WTC11 (cell line): ENCODE results near the gene PRR12. TPM values are rescaled to one million over a fixed set of nuclear protein-coding genes. Genes with fewer than 3 reads are reported as not detected.
A peak's percentile ranks its signal among the peaks of the same experiment; 100 is the strongest.

Experiments
- ATAC-seq: fragments of 200-7000 bp; cut with Tn5 transposase; 2 replicates; pipeline ENCODE4 v1.10.0; 2021; ENCODE audit warnings: mild to moderate bottlenecking, moderate library complexity
- CTCF ChIA-PET: fragments of 300-600 bp; sonication (Branson Sonifier 250); formaldehyde crosslinking; loops from one replicate; lab custom pipeline; 2021; ENCODE audit warnings: antibody characterized with exemption; lab: Charles Lee
- POLR2A ChIA-PET: fragments of 350-600 bp; sonication (Branson Sonifier 250); formaldehyde crosslinking; loops from one replicate; lab custom pipeline; 2021; ENCODE audit warnings: antibody characterized with exemption; lab: Charles Lee
- DNase-seq: peaks from one replicate; pipeline ENCODE4 v3.0.0; 2021; ENCODE audit warnings: low spot score
- H3K27ac Mint-ChIP-seq: 2 replicates; pipeline ENCODE4 v1.8.0; 2021; ENCODE audit warnings: mixed read lengths
- H3K27me3 Mint-ChIP-seq: 2 replicates; pipeline ENCODE4 v1.8.0; 2021; ENCODE audit warnings: low read depth, mild to moderate bottlenecking, moderate library complexity, mixed read lengths
- H3K36me3 Mint-ChIP-seq: 2 replicates; pipeline ENCODE4 v1.8.0; 2021; ENCODE audit warnings: mixed read lengths
- H3K4me1 Mint-ChIP-seq: 2 replicates; pipeline ENCODE4 v1.8.0; 2022; ENCODE audit warnings: mixed read lengths
- H3K4me3 Mint-ChIP-seq: 2 replicates; pipeline ENCODE4 v1.8.0; 2021; ENCODE audit warnings: mild to moderate bottlenecking, moderate library complexity, mixed read lengths
- H3K9me3 Mint-ChIP-seq: 2 replicates; pipeline ENCODE4 v1.8.0; 2021; ENCODE audit warnings: mixed read lengths
- FOXJ3 ChIP-seq: sonication (generic); formaldehyde crosslinking; IDR thresholded peaks from 2 replicates; pipeline ENCODE4 v1.9.0; 2021; ENCODE audit warnings: missing genetic modification reagents, mild to moderate bottlenecking, borderline replicate concordance
- FOXK1 ChIP-seq: sonication (generic); formaldehyde crosslinking; IDR thresholded peaks from 2 replicates; pipeline ENCODE4 v1.8.0; 2022; ENCODE audit warnings: mild to moderate bottlenecking, moderate library complexity, missing genetic modification reagents
- GABPB1 ChIP-seq: sonication (generic); formaldehyde crosslinking; IDR thresholded peaks from 2 replicates; pipeline ENCODE4 v1.8.1; 2023; ENCODE audit warnings: mild to moderate bottlenecking, missing genetic modification reagents
- GTF2I ChIP-seq: fragments of 250-450 bp; sonication (Bioruptor Pico); conservative IDR thresholded peaks from 2 replicates; pipeline ENCODE4 v1.4.0; 2021; ENCODE audit warnings: mild to moderate bottlenecking
- HMGA2 ChIP-seq: fragments of 250-450 bp; sonication (Bioruptor Pico); IDR thresholded peaks from 2 replicates; pipeline ENCODE4 v1.4.0; 2021; ENCODE audit warnings: mild to moderate bottlenecking, moderate library complexity
- IRF2 ChIP-seq: sonication (generic); formaldehyde crosslinking; IDR thresholded peaks from 2 replicates; pipeline ENCODE4 v1.8.0; 2022; ENCODE audit warnings: low read depth, missing genetic modification reagents, borderline replicate concordance
- JAZF1 ChIP-seq: fragments of 250-450 bp; sonication (Bioruptor Pico); IDR thresholded peaks from 2 replicates; pipeline ENCODE4 v1.9.0; 2021; ENCODE audit warnings: moderate library complexity, mild to moderate bottlenecking, inconsistent platforms
- NFATC4 ChIP-seq: fragments of 250-450 bp; sonication (Bioruptor Pico); IDR thresholded peaks from 2 replicates; pipeline ENCODE4 v1.9.0; 2021; ENCODE audit warnings: mild to moderate bottlenecking
- NFYB ChIP-seq: sonication (generic); formaldehyde crosslinking; conservative IDR thresholded peaks from 2 replicates; pipeline ENCODE4 v1.8.0; 2022; ENCODE audit warnings: low read depth, missing genetic modification reagents
- RELA ChIP-seq: sonication (generic); formaldehyde crosslinking; IDR thresholded peaks from 2 replicates; pipeline ENCODE4 v1.8.1; 2022; ENCODE audit warnings: missing genetic modification reagents, mild to moderate bottlenecking, borderline replicate concordance
- RORB ChIP-seq: fragments of 250-450 bp; sonication (Bioruptor Pico); IDR thresholded peaks from 2 replicates; pipeline ENCODE4 v1.9.0; 2021; ENCODE audit warnings: mild to moderate bottlenecking
- SOX15 ChIP-seq: fragments of 250-450 bp; sonication (Bioruptor Pico); IDR thresholded peaks from 2 replicates; pipeline ENCODE4 v1.9.0; 2021; ENCODE audit warnings: mild to moderate bottlenecking
- SP1 ChIP-seq: sonication (generic); formaldehyde crosslinking; conservative IDR thresholded peaks from 2 replicates; pipeline ENCODE4 v1.8.1; 2022; ENCODE audit warnings: missing genetic modification reagents
- TEAD1 ChIP-seq: sonication (generic); formaldehyde crosslinking; IDR thresholded peaks from 2 replicates; pipeline ENCODE4 v1.8.0; 2022; ENCODE audit warnings: mild to moderate bottlenecking, missing genetic modification reagents
- ZNF219 ChIP-seq: sonication (generic); formaldehyde crosslinking; IDR thresholded peaks from 2 replicates; pipeline ENCODE4 v1.8.0; 2023; ENCODE audit warnings: missing genetic modification reagents, mild to moderate bottlenecking, borderline replicate concordance
- total RNA-seq: library from RNA; stranded (reverse); gene quantifications from 3 replicates; pipeline ENCODE4 v1.2.3, GENCODE V29; 2021
- TF ChIP-seq, protein P1 (sequence below): sonication (generic); formaldehyde crosslinking; IDR thresholded peaks from 2 replicates; pipeline ENCODE4 v1.8.0; 2022; ENCODE audit warnings: missing genetic modification reagents
- TF ChIP-seq, protein P2 (sequence below): fragments of 250-450 bp; sonication (Bioruptor Pico); IDR thresholded peaks from 2 replicates; pipeline ENCODE4 v1.9.0; 2021; ENCODE audit warnings: mild to moderate bottlenecking
- TF ChIP-seq, protein P3 (sequence below): sonication (generic); formaldehyde crosslinking; IDR thresholded peaks from 2 replicates; pipeline ENCODE4 v1.8.1; 2023; ENCODE audit warnings: mild to moderate bottlenecking, missing genetic modification reagents
- TF ChIP-seq, protein P4 (sequence below): fragments of 250-450 bp; sonication (Bioruptor Pico); conservative IDR thresholded peaks from 2 replicates; pipeline ENCODE4 v1.9.0; 2021; ENCODE audit warnings: mild to moderate bottlenecking
- TF ChIP-seq, protein P5 (sequence below): sonication (generic); formaldehyde crosslinking; IDR thresholded peaks from 2 replicates; pipeline ENCODE4 v1.8.0; 2023; ENCODE audit warnings: missing genetic modification reagents, mild to moderate bottlenecking, borderline replicate concordance

Gene PRR12
- total RNA-seq, 1 experiment from 2014 or later = 86.1 TPM

DNA sequence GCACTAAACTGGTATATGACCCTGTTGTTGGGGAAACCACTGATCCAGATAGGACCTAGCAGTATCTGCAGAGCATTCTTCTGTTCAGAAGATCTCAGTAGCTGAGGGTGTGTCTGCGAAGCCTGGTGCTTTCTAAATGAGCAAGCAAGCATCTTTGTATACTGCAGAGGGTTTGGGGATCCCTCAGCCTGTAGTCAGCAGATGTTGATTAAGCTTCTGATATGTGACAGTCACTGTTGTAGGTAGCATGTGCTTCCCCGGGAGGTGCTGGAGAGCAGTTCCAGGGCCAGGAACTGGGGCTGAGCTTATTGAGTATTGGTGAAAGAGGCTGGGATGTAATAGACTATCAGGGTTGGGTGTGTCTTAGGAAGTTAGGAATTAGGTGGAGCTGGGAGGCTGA is 52.5 kb downstream of the PRR12 start:
- peaks cover 43% of the 10 kb centered on the region for H3K4me1 Mint-ChIP-seq
- no peak for TF ChIP-seq NFYB (CRISPR knock-in tag)
- TF ChIP-seq GTF2I (CRISPR knock-in tag) = no peak
- TF ChIP-seq, protein P1, sequence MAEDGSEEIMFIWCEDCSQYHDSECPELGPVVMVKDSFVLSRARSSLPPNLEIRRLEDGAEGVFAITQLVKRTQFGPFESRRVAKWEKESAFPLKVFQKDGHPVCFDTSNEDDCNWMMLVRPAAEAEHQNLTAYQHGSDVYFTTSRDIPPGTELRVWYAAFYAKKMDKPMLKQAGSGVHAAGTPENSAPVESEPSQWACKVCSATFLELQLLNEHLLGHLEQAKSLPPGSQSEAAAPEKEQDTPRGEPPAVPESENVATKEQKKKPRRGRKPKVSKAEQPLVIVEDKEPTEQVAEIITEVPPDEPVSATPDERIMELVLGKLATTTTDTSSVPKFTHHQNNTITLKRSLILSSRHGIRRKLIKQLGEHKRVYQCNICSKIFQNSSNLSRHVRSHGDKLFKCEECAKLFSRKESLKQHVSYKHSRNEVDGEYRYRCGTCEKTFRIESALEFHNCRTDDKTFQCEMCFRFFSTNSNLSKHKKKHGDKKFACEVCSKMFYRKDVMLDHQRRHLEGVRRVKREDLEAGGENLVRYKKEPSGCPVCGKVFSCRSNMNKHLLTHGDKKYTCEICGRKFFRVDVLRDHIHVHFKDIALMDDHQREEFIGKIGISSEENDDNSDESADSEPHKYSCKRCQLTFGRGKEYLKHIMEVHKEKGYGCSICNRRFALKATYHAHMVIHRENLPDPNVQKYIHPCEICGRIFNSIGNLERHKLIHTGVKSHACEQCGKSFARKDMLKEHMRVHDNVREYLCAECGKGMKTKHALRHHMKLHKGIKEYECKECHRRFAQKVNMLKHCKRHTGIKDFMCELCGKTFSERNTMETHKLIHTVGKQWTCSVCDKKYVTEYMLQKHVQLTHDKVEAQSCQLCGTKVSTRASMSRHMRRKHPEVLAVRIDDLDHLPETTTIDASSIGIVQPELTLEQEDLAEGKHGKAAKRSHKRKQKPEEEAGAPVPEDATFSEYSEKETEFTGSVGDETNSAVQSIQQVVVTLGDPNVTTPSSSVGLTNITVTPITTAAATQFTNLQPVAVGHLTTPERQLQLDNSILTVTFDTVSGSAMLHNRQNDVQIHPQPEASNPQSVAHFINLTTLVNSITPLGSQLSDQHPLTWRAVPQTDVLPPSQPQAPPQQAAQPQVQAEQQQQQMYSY (CRISPR knock-in tag) = no peak
- no peak for TF ChIP-seq JAZF1 (CRISPR knock-in tag)
- no peak for TF ChIP-seq HMGA2 (CRISPR knock-in tag)
- TF ChIP-seq TEAD1 (CRISPR knock-in tag) = no peak
- no peak for TF ChIP-seq SP1
- no peak for TF ChIP-seq GABPB1 (CRISPR knock-in tag)
- no peak for TF ChIP-seq SOX15 (CRISPR knock-in tag)
- no peak for TF ChIP-seq RORB
- TF ChIP-seq, protein P2, sequence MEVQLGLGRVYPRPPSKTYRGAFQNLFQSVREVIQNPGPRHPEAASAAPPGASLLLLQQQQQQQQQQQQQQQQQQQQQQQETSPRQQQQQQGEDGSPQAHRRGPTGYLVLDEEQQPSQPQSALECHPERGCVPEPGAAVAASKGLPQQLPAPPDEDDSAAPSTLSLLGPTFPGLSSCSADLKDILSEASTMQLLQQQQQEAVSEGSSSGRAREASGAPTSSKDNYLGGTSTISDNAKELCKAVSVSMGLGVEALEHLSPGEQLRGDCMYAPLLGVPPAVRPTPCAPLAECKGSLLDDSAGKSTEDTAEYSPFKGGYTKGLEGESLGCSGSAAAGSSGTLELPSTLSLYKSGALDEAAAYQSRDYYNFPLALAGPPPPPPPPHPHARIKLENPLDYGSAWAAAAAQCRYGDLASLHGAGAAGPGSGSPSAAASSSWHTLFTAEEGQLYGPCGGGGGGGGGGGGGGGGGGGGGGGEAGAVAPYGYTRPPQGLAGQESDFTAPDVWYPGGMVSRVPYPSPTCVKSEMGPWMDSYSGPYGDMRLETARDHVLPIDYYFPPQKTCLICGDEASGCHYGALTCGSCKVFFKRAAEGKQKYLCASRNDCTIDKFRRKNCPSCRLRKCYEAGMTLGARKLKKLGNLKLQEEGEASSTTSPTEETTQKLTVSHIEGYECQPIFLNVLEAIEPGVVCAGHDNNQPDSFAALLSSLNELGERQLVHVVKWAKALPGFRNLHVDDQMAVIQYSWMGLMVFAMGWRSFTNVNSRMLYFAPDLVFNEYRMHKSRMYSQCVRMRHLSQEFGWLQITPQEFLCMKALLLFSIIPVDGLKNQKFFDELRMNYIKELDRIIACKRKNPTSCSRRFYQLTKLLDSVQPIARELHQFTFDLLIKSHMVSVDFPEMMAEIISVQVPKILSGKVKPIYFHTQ (CRISPR knock-in tag) = no peak
- no peak for TF ChIP-seq RELA (CRISPR knock-in tag)
- no peak for TF ChIP-seq ZNF219 (CRISPR knock-in tag)
- TF ChIP-seq, protein P3, sequence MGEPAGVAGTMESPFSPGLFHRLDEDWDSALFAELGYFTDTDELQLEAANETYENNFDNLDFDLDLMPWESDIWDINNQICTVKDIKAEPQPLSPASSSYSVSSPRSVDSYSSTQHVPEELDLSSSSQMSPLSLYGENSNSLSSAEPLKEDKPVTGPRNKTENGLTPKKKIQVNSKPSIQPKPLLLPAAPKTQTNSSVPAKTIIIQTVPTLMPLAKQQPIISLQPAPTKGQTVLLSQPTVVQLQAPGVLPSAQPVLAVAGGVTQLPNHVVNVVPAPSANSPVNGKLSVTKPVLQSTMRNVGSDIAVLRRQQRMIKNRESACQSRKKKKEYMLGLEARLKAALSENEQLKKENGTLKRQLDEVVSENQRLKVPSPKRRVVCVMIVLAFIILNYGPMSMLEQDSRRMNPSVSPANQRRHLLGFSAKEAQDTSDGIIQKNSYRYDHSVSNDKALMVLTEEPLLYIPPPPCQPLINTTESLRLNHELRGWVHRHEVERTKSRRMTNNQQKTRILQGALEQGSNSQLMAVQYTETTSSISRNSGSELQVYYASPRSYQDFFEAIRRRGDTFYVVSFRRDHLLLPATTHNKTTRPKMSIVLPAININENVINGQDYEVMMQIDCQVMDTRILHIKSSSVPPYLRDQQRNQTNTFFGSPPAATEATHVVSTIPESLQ = no peak
- TF ChIP-seq IRF2 (CRISPR knock-in tag) = no peak
- TF ChIP-seq, protein P4, sequence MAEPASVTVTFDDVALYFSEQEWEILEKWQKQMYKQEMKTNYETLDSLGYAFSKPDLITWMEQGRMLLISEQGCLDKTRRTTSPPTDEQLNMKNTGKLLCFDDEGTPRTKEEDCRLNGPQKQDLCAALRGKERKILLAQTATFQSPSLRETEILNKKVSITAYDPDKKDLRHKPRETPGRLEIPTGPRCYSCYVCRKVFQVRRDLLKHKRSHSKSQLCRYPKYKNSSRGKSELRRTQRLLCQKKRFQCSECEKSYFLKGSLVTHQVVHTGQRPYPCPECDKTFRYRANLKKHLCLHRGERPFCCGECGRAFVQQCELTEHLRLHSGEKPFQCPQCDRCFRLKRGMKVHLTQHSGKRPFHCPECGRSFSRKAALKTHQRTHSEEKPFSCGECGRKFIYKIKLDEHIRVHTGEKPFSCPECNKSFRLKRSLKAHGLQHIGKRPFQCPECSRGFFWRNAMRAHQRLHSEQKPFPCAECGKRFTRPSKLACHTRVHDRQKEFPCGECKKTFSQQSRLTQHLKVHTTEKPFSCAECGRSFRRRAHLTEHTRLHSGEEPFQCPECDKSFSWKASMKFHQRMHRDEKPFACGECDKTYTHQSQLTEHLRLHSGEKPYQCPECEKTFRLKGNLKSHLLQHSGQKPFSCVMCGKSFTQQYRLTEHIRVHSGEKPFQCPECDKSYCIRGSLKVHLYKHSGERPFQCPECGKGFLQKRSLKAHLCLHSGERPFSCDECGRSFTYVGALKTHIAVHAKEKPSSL (CRISPR knock-in tag) = no peak
- peak overlapping the region; percentile 97 for H3K27ac Mint-ChIP-seq

DNA sequence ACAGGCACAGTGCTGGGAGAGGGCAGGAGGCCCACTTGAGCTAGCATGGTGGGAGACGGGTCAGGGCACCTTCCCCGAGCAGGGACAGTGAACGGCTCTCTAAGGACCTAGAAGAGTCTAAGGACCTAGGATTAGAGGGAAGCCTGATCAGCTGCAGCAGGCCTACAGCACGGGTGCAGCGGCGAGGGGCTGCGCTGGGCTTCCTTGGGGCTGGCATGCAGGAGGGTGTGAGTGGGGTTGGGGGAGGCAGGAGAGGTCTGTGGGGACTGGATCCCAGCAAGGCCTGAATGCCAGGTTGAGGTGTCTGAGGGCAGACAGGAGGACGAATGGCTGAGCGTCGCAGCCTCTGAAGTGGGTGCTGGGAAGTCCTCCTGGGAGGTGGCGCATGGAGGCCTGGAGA is 54.6 kb downstream of the PRR12 start:
- CTCF ChIA-PET = interaction anchor here (0.7 to 1.0 kb wide), 3 partner anchors 19 to 33 kb away, joined by 3 to 4 read pairs (median 3); no protein-coding TSS in a partner anchor
- ATAC-seq (no peak), DNase-seq (no peak)
- no peaks in the 10 kb centered on the region for H3K9me3 Mint-ChIP-seq
- peak overlapping the region; percentile 49; the same call in 1 of the 2 replicates for H3K27ac Mint-ChIP-seq
- peaks cover 26% of the 10 kb centered on the region for H3K36me3 Mint-ChIP-seq
- H3K4me1 Mint-ChIP-seq = peaks cover 31% of the 10 kb centered on the region
- TF ChIP-seq NFATC4 (CRISPR knock-in tag) = no peak
- TF ChIP-seq, protein P5, sequence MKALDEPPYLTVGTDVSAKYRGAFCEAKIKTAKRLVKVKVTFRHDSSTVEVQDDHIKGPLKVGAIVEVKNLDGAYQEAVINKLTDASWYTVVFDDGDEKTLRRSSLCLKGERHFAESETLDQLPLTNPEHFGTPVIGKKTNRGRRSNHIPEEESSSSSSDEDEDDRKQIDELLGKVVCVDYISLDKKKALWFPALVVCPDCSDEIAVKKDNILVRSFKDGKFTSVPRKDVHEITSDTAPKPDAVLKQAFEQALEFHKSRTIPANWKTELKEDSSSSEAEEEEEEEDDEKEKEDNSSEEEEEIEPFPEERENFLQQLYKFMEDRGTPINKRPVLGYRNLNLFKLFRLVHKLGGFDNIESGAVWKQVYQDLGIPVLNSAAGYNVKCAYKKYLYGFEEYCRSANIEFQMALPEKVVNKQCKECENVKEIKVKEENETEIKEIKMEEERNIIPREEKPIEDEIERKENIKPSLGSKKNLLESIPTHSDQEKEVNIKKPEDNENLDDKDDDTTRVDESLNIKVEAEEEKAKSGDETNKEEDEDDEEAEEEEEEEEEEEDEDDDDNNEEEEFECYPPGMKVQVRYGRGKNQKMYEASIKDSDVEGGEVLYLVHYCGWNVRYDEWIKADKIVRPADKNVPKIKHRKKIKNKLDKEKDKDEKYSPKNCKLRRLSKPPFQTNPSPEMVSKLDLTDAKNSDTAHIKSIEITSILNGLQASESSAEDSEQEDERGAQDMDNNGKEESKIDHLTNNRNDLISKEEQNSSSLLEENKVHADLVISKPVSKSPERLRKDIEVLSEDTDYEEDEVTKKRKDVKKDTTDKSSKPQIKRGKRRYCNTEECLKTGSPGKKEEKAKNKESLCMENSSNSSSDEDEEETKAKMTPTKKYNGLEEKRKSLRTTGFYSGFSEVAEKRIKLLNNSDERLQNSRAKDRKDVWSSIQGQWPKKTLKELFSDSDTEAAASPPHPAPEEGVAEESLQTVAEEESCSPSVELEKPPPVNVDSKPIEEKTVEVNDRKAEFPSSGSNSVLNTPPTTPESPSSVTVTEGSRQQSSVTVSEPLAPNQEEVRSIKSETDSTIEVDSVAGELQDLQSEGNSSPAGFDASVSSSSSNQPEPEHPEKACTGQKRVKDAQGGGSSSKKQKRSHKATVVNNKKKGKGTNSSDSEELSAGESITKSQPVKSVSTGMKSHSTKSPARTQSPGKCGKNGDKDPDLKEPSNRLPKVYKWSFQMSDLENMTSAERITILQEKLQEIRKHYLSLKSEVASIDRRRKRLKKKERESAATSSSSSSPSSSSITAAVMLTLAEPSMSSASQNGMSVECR (CRISPR knock-in tag) = no peak
- no peak for TF ChIP-seq FOXJ3 (CRISPR knock-in tag)
- TF ChIP-seq FOXK1 = no peak
- TF ChIP-seq, all 79 proteins: peak for 0
- H3K4me3 Mint-ChIP-seq = no peak overlapping the region
- H3K27me3 Mint-ChIP-seq = no peaks in the 10 kb centered on the region
- POLR2A ChIA-PET = no interaction called here

More for the DNA sequence above, 52.5 kb downstream of the PRR12 start:
- no peak for DNase-seq
- H3K36me3 Mint-ChIP-seq = peaks cover 14% of the 10 kb centered on the region
- H3K4me3 Mint-ChIP-seq = peak overlapping the region; percentile 99
- no peak for ATAC-seq
- ChIA-PET POLR2A (interaction anchor here (0.5 kb wide), 1 partner anchor 27 kb away, joined by 3 read pairs; no protein-coding TSS in a partner anchor), CTCF (interaction anchor here (0.9 to 4.7 kb wide), 3 partner anchors 13 to 31 kb away, joined by 3 to 108 read pairs (median 11); partner anchors contain the start of genes BCL2L12, IRF3 and PRMT1)
- no peaks in the 10 kb centered on the region for H3K9me3 Mint-ChIP-seq
- peaks cover 13% of the 10 kb centered on the region for H3K27me3 Mint-ChIP-seq
